NK-92 (cell line): ENCODE measurements around the gene ETV6.

Experiments
- DNase-seq: peaks from one replicate; lab custom pipeline; 2025; ENCODE audit not compliant: unreplicated experiment; lab: John Stamatoyannopoulos, UW

Gene ETV6

GRCh38 chr12:11771356-11771755, 121.9 kb downstream of the ETV6 start:
- no peak for DNase-seq

GRCh38 chr12:11771895-11772502, 122.5 kb downstream of the ETV6 start:
- no peak for DNase-seq

GRCh38 chr12:11773889-11774677, 124.6 kb downstream of the ETV6 start:
- DNase-seq = no peak

GRCh38 chr12:11774821-11775220, 125.3 kb downstream of the ETV6 start:
- no peak for DNase-seq

- DNase-seq = no peak
Observed at GRCh38 chr12:11776316-11776715, 126.8 kb downstream of the ETV6 start.

GRCh38 chr12:11777451-11777850, 128.0 kb downstream of the ETV6 start:
- DNase-seq = no peak

- DNase-seq = no peak
Observed at GRCh38 chr12:11777962-11778361, 128.5 kb downstream of the ETV6 start.

- no peak for DNase-seq
Observed at GRCh38 chr12:11778713-11779685, 129.5 kb downstream of the ETV6 start.

- no peak for DNase-seq
Observed at GRCh38 chr12:11780521-11781101, 131.1 kb downstream of the ETV6 start.

- no peak for DNase-seq
Observed at GRCh38 chr12:11782914-11783420, 133.5 kb downstream of the ETV6 start.

GRCh38 chr12:11785712-11786111, 136.2 kb downstream of the ETV6 start:
- DNase-seq = no peak

GRCh38 chr12:11786638-11787365, 137.3 kb downstream of the ETV6 start:
- no peak for DNase-seq

GRCh38 chr12:11787437-11787836, 138.0 kb downstream of the ETV6 start:
- no peak for DNase-seq

- DNase-seq = no peak
Observed at GRCh38 chr12:11787933-11788849, 138.7 kb downstream of the ETV6 start.

- no peak for DNase-seq
Observed at GRCh38 chr12:11793921-11794710, 144.6 kb downstream of the ETV6 start.

- DNase-seq = no peak
Observed at GRCh38 chr12:11794751-11795150, 145.3 kb downstream of the ETV6 start.

GRCh38 chr12:11795192-11795912, 145.9 kb downstream of the ETV6 start:
- no peak for DNase-seq
